IMR-90 (cell line): ENCODE results near the gene EHMT1. TPM values are rescaled to one million over a fixed set of nuclear protein-coding genes. Genes with fewer than 3 reads are reported as not detected.
"Not testable (repeated sequence)": the region's sequence is repeated elsewhere in the genome, so short reads cannot be mapped to it uniquely, and the experiment has no call there.

Experiments
- ATAC-seq: fragments of 200-7000 bp; cut with Tn5 transposase; 2 replicates; pipeline ENCODE4 v1.9.1; 2020; ENCODE audit warnings: low read depth, mild to moderate bottlenecking, moderate library complexity
- BruUV-seq: library from RNA; stranded (reverse); fragments of 400-500 nt; replicated peaks from 2 replicates; lab custom pipeline; 2021; lab: Mats Ljungman, UMichigan
- CTCF ChIA-PET: fragments of 300-600 bp; formaldehyde crosslinking; extraction: SDS; loops from one replicate; lab custom pipeline; 2021; ENCODE audit warnings: antibody characterized with exemption; lab: Yijun Ruan, JAX
- POLR2A ChIA-PET: fragments of 300-600 bp; sonication (Branson Sonifier 250); formaldehyde crosslinking; loops from one replicate; lab custom pipeline; 2022; ENCODE audit warnings: antibody characterized with exemption; ENCODE audit not compliant: unreplicated experiment; lab: Charles Lee
- DNase-seq: peaks from one replicate; pipeline ENCODE4 v3.0.0; 2013
- H2AFZ ChIP-seq: replicated peaks from 2 replicates; pipeline ENCODE3; 2013; ENCODE audit warnings: low read length, mild to moderate bottlenecking; ENCODE audit not compliant: poor library complexity
- H2AK5ac ChIP-seq: 2 replicates; pipeline ENCODE4 v1.6.1; 2013; ENCODE audit warnings: low read depth, low read length, inconsistent platforms
- H2AK9ac ChIP-seq: replicated peaks from 2 replicates; pipeline ENCODE3; 2013; ENCODE audit warnings: mild to moderate bottlenecking, low read depth, low read length, moderate library complexity; ENCODE audit not compliant: poor library complexity
- H2BK120ac ChIP-seq: 2 replicates; pipeline ENCODE4 v1.6.1; 2013; ENCODE audit warnings: low read depth, low read length, inconsistent platforms
- H2BK15ac ChIP-seq: 3 replicates; pipeline ENCODE4 v1.6.1; 2013; ENCODE audit warnings: low read depth, low read length, inconsistent platforms
- H2BK20ac ChIP-seq: 2 replicates; pipeline ENCODE4 v1.6.1; 2013; ENCODE audit warnings: low read depth, mild to moderate bottlenecking, inconsistent platforms, low read length, moderate library complexity
- H2BK5ac ChIP-seq: 2 replicates; pipeline ENCODE4 v1.6.1; 2013; ENCODE audit warnings: mild to moderate bottlenecking, low read depth, low read length, inconsistent platforms; ENCODE audit not compliant: poor library complexity, severe bottlenecking
- H3K14ac ChIP-seq: replicated peaks from 2 replicates; pipeline ENCODE4 v1.6.1; 2013; ENCODE audit warnings: low read depth, low read length, inconsistent platforms
- H3K18ac ChIP-seq: 2 replicates; pipeline ENCODE4 v1.6.1; 2013; ENCODE audit warnings: low read depth, low read length, control low read depth
- H3K23ac ChIP-seq: 2 replicates; pipeline ENCODE4 v1.6.1; 2013; ENCODE audit warnings: low read depth, low read length, inconsistent platforms
- H3K27ac ChIP-seq: 2 replicates; pipeline ENCODE4 v1.5.1; 2013; ENCODE audit warnings: mild to moderate bottlenecking, control low read depth, low read length; ENCODE audit not compliant: insufficient read depth
- H3K27me3 ChIP-seq: 2 replicates; pipeline ENCODE4 v1.6.1; 2013; ENCODE audit warnings: low read length; ENCODE audit not compliant: control insufficient read depth, insufficient read depth
- H3K36me3 ChIP-seq: 2 replicates; pipeline ENCODE4 v1.6.1; 2013; ENCODE audit warnings: low read length, mixed read lengths; ENCODE audit not compliant: control insufficient read depth, insufficient read depth
- H3K4ac ChIP-seq: 2 replicates; pipeline ENCODE4 v1.6.1; 2013; ENCODE audit warnings: low read depth, low read length, inconsistent platforms
- H3K4me1 ChIP-seq: 2 replicates; pipeline ENCODE4 v1.6.1; 2013; ENCODE audit warnings: low read length, mixed read lengths; ENCODE audit not compliant: control insufficient read depth, insufficient read depth
- H3K4me2 ChIP-seq: 2 replicates; pipeline ENCODE4 v1.6.1; 2013; ENCODE audit warnings: low read depth, mild to moderate bottlenecking, control low read depth, low read length, moderate library complexity
- H3K4me3 ChIP-seq: 2 replicates; pipeline ENCODE4 v1.5.1; 2013; ENCODE audit warnings: low read depth, mild to moderate bottlenecking, control low read depth, low read length, moderate library complexity; ENCODE audit not compliant: insufficient read depth
- H3K56ac ChIP-seq: 2 replicates; pipeline ENCODE4 v1.6.1; 2013; ENCODE audit warnings: low read length, inconsistent platforms; ENCODE audit not compliant: insufficient read depth; ENCODE audit errors: extremely low read depth
- H3K79me1 ChIP-seq, 2 experiments: 2 replicates each; pipeline ENCODE4 v1.6.1; 2013; ENCODE audit warnings: low read length in 2 of 2, inconsistent platforms in 1 of 2, low read depth in 1 of 2
- H3K9ac ChIP-seq: 2 replicates; pipeline ENCODE4 v1.6.1; 2013; ENCODE audit warnings: low read depth, low read length, control low read depth
- H3K9me1 ChIP-seq: 2 replicates; pipeline ENCODE4 v1.6.1; 2013; ENCODE audit warnings: low read length, inconsistent platforms; ENCODE audit not compliant: insufficient read depth
- H3K9me3 ChIP-seq: 2 replicates; pipeline ENCODE4 v1.6.1; 2013; ENCODE audit warnings: low read length; ENCODE audit not compliant: control insufficient read depth, insufficient read depth
- H4K20me1 ChIP-seq: 2 replicates; pipeline ENCODE4 v1.6.1; 2013; ENCODE audit warnings: low read length, inconsistent platforms; ENCODE audit not compliant: insufficient read depth
- H4K5ac ChIP-seq: 2 replicates; pipeline ENCODE4 v1.6.1; 2013; ENCODE audit warnings: mild to moderate bottlenecking, low read depth, low read length, control low read depth
- H4K8ac ChIP-seq, 2 experiments: 2 replicates each; pipeline ENCODE4 v1.6.1; 2013; ENCODE audit warnings: low read depth in 2 of 2, low read length in 2 of 2, control low read depth in 1 of 2, inconsistent platforms in 1 of 2
- H4K91ac ChIP-seq: 2 replicates; pipeline ENCODE4 v1.6.1; 2013; ENCODE audit warnings: low read depth, low read length, inconsistent platforms; ENCODE audit not compliant: insufficient read depth
- WGBS, 2 experiments: methylation state at CpG; one replicate each; pipeline versions ENCODE4 v1.1.5 to v1.1.7; 2013; ENCODE audit warnings: missing lambda C conversion rate in 2 of 2; ENCODE audit not compliant: insufficient read length in 1 of 2; ENCODE audit errors: extremely low coverage in 2 of 2; 5-methylcytosine and 5-hydroxymethylcytosine counted together
- dilution Hi-C: fragments of 300-500 bp; cut with HindIII; formaldehyde crosslinking; loops from one replicate; pipeline ENCODE4 v1.14.3; 2018; ENCODE audit warnings: low sequenced_read_pairs; ENCODE audit not compliant: unreplicated experiment
- in situ Hi-C: fragments of 300-500 bp; cut with MboI; formaldehyde crosslinking; loops from 3 replicates; pipeline ENCODE4 v1.14.3; 2019; ENCODE audit warnings: low sequenced_read_pairs, inconsistent platforms, mixed read lengths
- intact Hi-C: fragments of 100-400 bp; cut with micrococcal nuclease; formaldehyde crosslinking; loops from 2 replicates; pipeline ENCODE4 v1.10.0; 2022
- polyA plus RNA-seq, 3 experiments: library from polyadenylated mRNA; depleted of rRNA; stranded (reverse); fragments of >200 nt; gene quantifications; 2 replicates each; pipeline ENCODE4 v1.2.3, GENCODE V29; 2012; ENCODE audit warnings: low replicate concordance in 1 of 3
- total RNA-seq: library from RNA; depleted of rRNA; stranded (reverse); fragments of >200 nt; gene quantifications from 2 replicates; pipeline ENCODE4 v1.2.3, GENCODE V29; 2012

Gene EHMT1
- total and polyA plus RNA-seq, 2 of the 4 experiments (the other 2 are of a cell fraction): 32.8 to 35.1 TPM

DNA sequence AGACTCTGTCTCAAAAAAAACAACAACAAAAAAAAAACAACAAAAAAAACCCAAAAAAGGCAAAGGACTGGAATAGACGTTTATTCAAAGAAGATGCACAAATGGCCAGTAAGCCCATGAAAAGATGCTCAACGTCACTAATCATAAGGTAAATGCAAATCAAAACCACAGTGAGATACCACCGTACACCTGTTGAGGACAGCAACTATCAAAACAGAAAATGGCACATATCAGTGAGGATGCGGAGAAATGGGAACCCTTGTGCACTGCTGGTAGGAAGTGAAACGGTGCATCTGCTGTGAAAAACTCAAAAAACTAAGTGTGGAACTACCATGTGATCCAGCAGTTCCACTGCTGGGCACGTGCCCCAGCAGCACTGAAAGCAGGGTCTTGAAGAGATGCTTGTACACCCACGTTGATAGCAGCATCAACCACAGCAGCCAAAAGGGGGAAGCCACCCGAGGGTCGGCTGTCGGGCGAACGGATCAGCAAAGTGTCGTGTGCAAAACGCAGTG is 119.4 kb downstream of the EHMT1 start:
- Histone ChIP-seq H3K79me1 (peaks cover 23 to 49% of the 10 kb centered on the region in 2 experiments), H4K20me1 (peaks cover 13% of the 10 kb centered on the region)
- H3K4me1 ChIP-seq, H3K4me2 ChIP-seq, dilution Hi-C loops, H2BK120ac ChIP-seq, H3K56ac ChIP-seq, in situ Hi-C loops, H2AFZ ChIP-seq, H3K9ac ChIP-seq, DNase-seq, H2AK5ac ChIP-seq, H2BK20ac ChIP-seq, H3K4me3 ChIP-seq, H3K36me3 ChIP-seq, H3K9me1 ChIP-seq, BruUV-seq, H3K4ac ChIP-seq, H3K23ac ChIP-seq, CTCF ChIA-PET, H2AK9ac ChIP-seq, POLR2A ChIA-PET, intact Hi-C loops, ATAC-seq, H4K5ac ChIP-seq, H3K27me3 ChIP-seq, H3K18ac ChIP-seq, H3K27ac ChIP-seq, H3K14ac ChIP-seq, H3K9me3 ChIP-seq, H2BK5ac ChIP-seq, H4K8ac ChIP-seq, H2BK15ac ChIP-seq, H4K91ac ChIP-seq: not testable (repeated sequence)
- 95% methylated on average over 3 of the region's 14 CpGs; no CpG with 5 or more reads in 1 of the 2 experiments for WGBS, 2 experiments
